Omental fat pad (tissue), 4 donors: ENCODE data around the gene LIX1. TPM values are rescaled to one million over a fixed set of nuclear protein-coding genes. Genes with fewer than 3 reads are reported as not detected.

Experiments
- ATAC-seq: fragments of 150-250 bp; one replicate; pipeline ENCODE4 v1.9.1; 2016; ENCODE audit warnings: mild to moderate bottlenecking, moderate library complexity; ENCODE audit not compliant: low FRiP score
- DNase-seq: peaks from one replicate; pipeline ENCODE4 v3.0.0-alpha.2; 2019; ENCODE audit warnings: low spot score
- CTCF ChIP-seq, 3 donors: fragments of 450-650 bp; IDR thresholded peaks; one replicate each; pipeline ENCODE4 v1.5.1; 2016 to 2017; ENCODE audit warnings: antibody characterized with exemption in 3 of 3, mild to moderate bottlenecking in 3 of 3, moderate library complexity in 2 of 3
- total RNA-seq, 4 donors: library from RNA; depleted of rRNA; stranded (reverse); fragments of >200 nt; gene quantifications; one replicate each; pipeline ENCODE4 v1.1.0, GENCODE V29; 2016

Gene LIX1
- total RNA-seq, 4 donors from 2014 or later = not detected

DNA sequence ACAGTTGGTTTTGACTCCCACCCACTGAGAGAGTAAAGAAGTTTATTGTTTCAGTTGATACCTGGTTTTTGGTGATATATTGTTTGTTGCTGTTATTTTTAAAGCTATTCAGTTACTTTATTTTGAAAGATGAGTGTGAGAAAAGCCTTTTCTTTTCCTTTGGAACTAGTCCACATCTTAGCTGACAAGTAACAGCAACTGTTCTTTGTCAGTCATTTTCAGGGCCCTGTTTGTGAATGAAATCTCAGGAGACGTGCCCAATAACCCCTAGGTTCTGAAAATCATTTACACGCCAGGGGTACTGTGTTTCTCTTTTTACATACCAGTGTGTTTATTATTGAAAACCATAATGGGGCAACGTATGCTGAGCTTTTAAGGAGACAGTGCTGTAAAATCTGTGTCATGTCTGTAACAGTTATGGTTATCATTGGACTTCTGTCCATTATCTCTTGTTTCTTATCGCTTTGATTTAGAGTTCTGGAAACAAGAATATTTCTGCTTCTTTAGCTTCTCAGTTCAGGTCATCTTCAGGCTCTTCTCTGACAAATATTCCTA, 75.0 kb downstream of the LIX1 start:
- ATAC-seq (no peak), DNase-seq (no peak)
- TF ChIP-seq CTCF (IDR thresholded peaks at IDR 0.05) = no peak

DNA sequence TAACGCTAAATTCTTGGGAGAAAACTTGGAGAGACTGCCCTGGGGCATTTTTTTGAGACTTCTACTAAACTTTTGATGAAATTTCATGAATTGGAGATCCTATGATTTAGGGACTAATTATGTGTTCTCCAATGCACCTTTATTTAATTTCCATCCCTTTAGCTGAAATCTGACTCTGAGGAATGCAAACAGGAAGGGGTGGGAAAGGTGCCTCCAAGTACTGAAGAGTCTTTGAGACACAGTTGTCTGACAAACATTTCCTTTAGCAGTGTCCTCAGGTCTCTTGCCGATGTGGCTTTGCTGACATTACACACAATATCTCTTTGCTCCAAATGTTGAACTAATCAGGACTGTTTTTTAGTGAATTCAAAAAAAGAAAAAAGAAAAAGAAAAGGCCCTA, 76.9 kb downstream of the LIX1 start:
- no peak for ATAC-seq
- no peak for TF ChIP-seq CTCF (IDR thresholded peaks at IDR 0.05)
- no peak for DNase-seq

- no peak for TF ChIP-seq CTCF (IDR thresholded peaks at IDR 0.05)
- DNase-seq = no peak
- ATAC-seq = no peak
Measured at GRCh38 chr5:97063251-97063650, 79.2 kb downstream of the LIX1 start.

DNA sequence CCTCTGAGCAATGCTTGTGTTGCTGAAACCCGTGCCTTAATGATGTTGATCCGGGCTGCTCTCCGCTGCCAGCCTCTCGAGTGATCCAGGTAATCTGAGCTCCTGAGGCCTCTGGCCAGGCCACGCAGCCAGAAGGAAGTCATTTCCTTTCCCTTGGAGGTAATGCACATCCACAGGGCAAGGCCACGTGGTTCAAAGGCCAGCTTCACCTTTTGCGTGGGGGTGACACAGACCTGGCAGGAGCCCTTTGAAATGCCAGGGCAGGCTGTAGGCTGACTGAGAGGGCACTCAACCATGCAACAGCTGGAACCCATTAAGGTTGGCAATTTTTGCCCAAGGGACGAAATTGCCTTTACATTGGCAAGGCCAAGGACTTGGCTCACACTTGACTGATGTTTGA, 80.4 kb downstream of the LIX1 start:
- no peak for TF ChIP-seq CTCF (IDR thresholded peaks at IDR 0.05)
- ATAC-seq (no peak), DNase-seq (no peak)

GRCh38 chr5:97056263-97056662, 86.1 kb downstream of the LIX1 start:
- TF ChIP-seq CTCF (IDR thresholded peaks at IDR 0.05) = no peak
- DNase-seq (no peak), ATAC-seq (no peak)

- no peak for ATAC-seq
- no peak for TF ChIP-seq CTCF (IDR thresholded peaks at IDR 0.05)
Measured at GRCh38 chr5:97049175-97049574, 93.2 kb downstream of the LIX1 start.

GRCh38 chr5:97047076-97047475, 95.3 kb downstream of the LIX1 start:
- ATAC-seq (no peak), DNase-seq (no peak)
- TF ChIP-seq CTCF (IDR thresholded peaks at IDR 0.05) = no peak

More at GRCh38 chr5:97049175-97049574, 93.2 kb downstream of the LIX1 start:
- DNase-seq = no peak
